B cell (primary cell): ENCODE measurements around the gene TWSG1.

Source experiments
- EZH2 ChIP-seq: IDR thresholded peaks from 2 replicates; pipeline ENCODE4 v1.6.1; 2012; ENCODE audit warnings: borderline replicate concordance, low read depth, mild to moderate bottlenecking, moderate library complexity, low read length; ENCODE audit not compliant: insufficient read depth, poor library complexity, severe bottlenecking
- TF ChIP-seq, protein P1 (sequence below): fragments of 200-600 bp; IDR thresholded peaks from one replicate; pipeline ENCODE4 v1.8.0; 2022; ENCODE audit warnings: antibody characterized with exemption, mild to moderate bottlenecking

DNA sequence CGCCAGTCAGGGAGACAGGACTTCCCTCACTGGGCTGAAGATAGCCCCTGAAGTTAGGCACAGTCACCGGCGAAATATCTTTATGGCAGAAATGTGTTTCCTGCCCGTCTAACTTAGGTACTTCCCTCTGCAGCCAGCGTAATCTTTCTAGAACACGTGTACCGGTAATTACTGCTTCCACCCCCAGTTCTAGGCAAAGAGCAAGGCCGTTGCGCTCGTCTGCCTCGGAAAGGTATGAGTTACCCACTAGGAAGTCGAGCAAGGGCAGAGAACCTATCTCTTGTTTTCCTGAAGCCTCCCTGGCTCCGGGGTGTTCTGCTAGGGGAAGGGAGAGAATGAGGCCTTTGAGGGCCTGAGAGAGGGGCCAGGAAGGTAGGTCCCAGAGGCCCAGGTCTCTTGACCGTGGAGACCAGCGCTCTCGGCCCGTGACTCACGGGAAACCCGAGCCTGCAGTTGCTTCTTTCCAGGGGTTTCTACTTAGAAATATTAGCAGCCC is 70.0 kb downstream of the TWSG1 start:
- TF ChIP-seq, protein P1, sequence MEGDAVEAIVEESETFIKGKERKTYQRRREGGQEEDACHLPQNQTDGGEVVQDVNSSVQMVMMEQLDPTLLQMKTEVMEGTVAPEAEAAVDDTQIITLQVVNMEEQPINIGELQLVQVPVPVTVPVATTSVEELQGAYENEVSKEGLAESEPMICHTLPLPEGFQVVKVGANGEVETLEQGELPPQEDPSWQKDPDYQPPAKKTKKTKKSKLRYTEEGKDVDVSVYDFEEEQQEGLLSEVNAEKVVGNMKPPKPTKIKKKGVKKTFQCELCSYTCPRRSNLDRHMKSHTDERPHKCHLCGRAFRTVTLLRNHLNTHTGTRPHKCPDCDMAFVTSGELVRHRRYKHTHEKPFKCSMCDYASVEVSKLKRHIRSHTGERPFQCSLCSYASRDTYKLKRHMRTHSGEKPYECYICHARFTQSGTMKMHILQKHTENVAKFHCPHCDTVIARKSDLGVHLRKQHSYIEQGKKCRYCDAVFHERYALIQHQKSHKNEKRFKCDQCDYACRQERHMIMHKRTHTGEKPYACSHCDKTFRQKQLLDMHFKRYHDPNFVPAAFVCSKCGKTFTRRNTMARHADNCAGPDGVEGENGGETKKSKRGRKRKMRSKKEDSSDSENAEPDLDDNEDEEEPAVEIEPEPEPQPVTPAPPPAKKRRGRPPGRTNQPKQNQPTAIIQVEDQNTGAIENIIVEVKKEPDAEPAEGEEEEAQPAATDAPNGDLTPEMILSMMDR, result no peak
- no peak for TF ChIP-seq EZH2
